NCI-H1105 (cell line): ENCODE data around the gene PABPC4L.
"Not testable (repeated sequence)": the region's sequence is repeated elsewhere in the genome, so short reads cannot be mapped to it uniquely, and the experiment has no call there.

Experiments
- DNase-seq: peaks from one replicate; lab custom pipeline; 2025; lab: John Stamatoyannopoulos, UW

PABPC4L gene

DNA sequence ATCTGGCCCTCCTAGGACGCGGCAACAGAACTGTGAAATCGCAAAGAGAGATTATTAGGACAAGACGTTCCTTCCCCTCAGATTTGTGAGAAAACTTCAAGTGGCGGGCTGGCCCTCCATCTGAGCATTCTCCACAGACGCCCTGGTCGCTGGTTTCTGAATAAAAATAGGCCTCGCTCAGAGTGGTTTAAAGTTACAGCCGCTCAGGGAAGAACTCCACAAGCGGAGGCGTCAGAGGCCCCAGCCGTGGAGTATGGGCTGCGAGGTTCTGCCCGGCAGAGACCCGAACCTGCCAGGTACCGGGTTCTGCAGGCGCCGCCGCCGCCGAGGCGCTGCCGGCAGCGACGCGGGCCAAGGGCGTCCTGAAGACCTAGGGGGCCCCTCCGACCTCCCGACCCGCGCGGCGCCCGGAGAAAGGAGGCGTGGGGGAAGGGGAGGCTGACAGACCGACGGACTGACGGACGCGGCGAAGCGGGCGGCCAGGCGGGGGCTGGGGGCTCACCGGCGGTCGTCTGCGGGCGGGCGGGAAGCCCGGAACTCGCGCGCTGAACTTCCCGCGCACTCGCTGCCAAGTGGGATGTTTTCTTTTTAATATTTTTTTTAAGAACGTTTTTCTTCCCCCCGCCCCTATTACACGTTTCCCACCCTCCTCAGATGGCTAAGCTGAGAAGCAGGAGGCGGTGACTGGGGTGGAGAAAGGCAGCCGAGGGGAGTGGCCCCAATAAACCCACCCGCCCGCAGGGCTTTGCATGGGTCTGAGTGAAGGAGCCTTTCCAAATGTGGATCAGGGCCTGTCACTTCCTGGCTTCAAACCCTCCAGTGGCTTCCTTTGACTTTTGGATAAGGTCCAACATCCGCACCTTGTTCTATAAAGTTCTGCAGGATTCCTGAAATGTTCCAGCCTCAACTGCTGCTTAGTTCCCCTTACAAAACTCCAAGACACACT, at the start of gene PABPC4L:
PABPC4L (minus strand) TSS at position 574 of the 946 bp plus-strand sequence. CDS start 770 bp downstream, outside the sequence.
- peak; percentile 79 for DNase-seq

DNA sequence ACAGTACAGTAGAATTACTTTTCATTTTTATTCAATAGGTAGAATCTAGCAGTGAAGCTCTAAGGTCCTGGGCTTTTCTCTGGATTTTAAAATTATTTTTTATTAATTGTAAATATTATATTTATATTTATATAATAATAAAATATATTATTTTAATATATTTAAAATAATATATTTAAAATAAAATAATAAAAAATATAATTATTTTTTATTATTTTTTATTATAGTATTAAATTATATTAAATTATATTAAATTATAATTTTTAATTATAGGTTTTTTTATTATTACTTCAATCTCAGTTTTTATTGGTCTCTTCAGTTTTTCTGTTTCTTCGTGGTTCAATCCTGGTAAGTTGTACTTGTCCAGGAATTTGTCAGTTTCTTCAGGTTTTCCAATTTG, 49.7 kb upstream of the PABPC4L start:
- DNase-seq = no peak

DNA sequence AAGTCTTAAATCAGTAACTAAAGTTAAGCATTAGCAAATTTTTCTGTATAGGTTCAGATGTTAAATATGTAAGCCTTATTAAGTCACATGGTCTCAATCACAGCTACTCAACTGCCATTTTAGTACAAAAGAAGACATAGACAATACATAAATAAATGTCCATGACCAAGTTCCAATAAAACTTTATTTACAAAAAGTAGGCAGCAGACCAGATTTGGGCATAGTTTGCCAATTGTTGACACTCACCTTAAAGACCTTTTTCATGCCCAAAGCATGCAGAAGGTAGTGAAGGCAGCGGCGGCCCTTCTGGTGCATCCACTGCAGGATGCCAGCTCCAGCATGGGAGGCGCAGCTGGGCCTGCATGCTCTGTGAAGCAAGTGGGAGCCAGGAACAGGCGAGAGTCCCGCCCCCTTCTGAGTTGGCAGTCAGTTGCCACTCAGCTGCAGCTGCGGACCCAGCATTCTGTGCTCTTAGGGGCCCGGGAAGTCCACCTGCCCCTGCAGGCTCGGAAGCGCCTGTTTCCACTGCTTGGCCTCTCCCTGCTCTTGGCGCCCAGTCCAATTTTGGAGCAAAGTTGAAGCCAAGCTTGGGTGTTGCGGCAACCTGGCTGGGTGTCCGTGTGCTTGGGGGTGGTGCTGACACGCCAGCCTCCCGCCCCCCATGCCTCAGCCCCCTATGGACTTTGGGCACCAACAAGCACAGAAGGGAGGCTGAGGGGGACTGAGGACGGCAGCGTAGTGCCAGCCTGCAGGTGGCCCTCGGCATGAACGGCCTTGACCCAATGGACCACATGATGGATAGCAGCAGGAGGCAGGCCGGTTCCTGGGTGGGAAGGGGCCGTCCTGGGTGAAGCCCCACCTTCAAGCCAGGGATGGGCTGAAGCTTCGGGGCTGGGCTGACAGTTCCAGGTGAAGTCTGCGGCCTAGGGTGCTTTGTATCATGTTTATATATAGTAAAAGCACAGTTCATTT, 42.4 kb upstream of the PABPC4L start:
- DNase-seq = no peak

DNA sequence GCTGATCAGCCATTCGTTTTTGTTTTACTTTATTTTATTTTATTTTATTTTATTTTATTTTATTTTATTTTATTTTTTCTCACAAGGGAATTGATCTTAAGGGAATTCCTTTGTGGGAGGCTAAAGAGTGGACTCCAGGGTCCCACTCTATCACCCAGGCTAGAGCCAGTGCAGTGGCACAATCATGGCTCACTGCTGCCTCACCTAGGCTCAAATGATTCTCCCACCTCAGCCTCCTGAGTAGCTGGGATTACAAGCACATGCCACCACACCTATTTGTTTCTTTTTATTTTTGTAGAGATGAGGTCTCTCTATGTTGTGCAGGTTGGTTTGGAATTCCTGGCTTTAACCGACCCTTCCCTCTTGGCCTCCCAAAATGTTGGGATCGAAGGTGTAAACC, 17.5 kb upstream of the PABPC4L start:
- no peak for DNase-seq

DNA sequence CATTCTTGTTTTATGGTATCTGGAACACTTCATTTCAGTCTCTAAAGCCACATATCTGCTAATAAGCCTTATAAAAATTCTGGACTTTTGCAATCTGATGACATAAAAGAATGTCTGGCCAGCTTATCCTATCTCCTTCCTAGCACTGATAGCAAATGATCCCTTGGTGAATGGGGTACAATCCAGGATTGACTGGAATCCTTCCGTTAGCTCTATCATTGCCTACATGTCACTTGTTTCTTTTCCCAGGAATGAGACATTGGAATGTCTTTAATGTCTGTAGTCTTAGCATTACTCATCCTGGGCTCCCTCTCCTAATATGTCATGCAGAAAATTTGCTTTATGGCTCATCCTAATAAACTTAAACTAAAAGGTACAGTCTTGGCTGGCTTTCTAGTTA, 14.8 kb upstream of the PABPC4L start:
- DNase-seq = no peak

DNA sequence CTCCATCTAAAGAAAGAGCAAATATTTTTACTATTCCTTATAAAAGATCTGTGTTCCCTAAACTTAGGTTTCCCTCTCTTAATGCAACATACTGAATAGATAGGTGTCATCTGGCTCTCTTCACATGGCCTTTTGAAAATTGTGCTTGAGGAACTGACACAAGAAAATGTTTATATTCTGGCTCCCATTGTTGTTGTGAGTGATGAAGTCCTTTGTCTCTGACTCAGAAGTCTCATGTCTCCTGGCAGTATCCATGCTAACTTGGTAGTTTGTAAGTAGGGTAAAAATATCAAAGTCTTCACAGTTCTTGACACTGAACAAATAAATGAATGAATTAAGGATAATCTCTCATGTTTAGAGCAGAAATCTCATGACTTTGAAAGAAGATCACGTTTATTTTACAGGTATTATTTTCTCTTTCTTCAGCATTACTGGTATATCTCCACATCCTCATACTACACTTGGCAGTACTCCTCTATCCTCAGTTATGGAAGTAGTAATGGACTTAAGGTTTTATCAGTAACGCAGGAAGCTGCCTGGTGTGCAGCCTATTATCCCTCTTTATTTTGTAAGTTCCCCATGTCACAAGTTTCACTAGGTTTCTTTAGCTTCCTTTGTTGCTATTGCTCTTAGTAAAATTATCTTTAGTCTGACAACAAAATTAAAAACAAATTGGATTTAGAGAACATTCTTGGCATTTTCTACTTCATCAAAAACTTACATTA, 14.2 kb upstream of the PABPC4L start:
- no peak for DNase-seq

DNA sequence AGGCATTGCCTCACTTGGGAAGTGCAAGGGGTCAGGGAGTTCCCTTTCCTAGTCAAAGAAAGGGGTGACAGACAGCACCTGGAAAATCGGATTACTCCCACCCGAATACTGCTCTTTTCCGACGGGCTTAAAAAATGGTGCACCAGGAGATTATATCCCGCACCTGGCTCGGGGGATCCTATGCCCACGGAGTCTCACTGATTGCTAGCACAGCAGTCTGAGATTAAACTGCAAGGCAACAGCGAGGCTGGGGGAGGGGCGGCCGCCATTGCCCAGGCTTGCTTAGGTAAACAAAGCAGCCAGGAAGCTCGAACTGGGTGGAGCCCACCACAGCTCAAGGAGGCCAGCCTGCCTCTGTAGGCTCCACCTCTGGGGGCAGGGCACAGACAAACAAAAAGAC, 6.4 kb upstream of the PABPC4L start:
- DNase-seq = not testable (repeated sequence)

DNA sequence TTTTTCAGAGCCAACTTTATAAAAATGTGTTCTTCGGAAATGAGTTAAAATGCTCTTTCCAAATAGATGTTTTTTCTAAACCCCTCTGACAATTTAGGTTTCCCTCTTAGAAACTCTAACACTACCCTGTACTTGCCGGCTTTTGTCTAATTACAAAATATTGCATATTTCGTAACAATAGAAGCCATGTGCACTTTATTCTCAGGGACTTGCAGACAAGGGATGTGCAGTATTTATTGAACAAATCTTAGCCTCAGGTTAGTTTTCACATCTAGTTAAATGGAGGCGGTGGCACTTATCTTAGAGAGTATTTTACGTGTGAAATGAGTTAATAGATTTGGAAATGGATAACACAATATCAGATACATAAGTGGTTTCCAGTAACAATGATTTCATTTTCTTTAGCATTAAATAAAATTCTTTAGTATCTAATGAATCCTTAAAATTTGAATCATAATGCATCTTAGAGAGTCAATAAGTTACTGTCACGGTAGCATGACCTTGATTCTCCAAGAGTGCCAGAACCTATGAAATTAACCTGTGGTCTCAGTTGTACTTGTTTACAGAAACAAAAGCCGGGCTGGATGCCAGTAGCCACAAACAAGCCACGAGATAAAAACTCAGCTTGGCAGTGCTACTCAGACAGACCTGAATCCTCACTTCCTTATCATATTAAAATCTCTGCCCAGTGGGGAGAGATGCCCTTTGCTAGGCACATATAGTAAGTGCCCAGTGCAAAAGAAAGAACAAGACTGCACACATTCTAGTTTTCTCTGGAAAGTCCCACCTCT, 772 bp upstream of the PABPC4L start:
- peak; percentile 51 for DNase-seq

DNA sequence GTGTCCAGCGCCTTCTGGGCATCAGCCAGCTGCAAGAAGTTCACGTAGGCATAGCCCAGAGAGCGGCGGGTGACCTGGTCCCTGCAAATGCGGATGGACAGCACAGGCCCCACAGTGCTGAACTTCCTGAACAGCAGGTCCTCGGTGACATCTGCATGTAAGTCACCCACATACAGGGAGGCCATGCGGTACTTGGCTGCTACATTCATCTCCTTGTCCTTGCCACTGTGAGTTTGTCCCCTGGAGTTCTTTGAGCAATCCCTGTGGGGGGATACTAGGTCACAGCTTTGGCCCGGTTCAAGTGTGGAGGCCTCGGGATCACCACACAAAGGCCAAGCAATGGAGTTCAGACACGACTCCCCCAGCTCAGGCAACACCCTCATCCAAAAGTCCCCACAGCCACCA, 776 bp downstream of the PABPC4L start:
- no peak for DNase-seq

DNA sequence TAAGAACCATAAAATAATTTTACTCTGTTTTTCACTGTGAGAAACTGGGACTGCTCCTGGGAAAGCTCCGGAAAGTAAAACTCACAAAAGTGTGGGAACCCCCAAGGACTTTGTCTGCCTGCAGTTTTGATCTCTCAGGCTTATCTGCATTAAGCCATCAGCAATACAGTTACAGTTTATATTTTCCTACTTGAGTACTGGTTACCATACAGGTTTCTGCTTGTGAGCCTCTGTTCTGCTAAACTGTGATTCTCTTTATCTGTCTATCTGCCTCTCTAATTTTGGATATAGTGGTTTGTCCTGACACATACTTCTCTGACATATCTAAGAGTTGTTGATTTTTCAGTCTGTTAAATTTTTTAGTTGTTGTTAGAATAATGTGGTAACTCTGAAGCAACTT, 11.6 kb downstream of the PABPC4L start:
- DNase-seq = no peak

DNA sequence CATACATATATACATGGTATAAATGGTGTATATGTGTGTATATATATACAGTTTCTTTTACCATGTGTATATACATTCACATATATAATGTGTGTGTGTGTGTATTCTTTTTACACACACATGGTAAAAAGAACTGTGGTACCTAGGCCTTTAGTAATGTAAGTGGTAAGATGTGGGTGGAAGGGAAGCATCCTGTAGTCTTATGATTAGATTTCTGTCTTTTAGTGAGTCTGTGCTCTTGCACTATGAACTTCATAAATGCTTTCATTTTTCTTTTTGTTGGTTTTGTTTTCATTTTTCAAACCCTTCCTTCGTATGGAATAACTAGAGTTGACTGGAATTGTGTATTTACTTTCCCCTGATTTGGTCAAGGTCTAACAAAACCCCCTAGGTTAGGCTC, 12.1 kb downstream of the PABPC4L start:
- no peak for DNase-seq

DNA sequence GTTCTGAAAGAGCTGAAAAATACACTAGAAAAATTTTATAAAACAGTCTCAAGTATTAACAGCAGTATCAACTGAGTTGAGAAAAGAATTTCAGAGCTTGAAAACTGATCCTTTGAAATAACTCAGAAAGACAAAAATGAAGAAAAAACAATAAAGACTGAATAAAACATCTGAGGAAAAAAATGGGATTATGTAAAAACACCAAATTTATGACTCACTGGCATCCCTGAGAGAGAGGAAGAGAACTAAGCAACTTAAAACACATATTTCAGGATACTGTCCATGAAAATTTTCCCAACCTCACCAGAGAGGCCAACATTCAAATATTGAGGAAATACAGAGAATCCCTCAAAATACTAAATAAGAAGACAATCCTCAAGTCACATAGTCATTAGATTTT, 22.9 kb downstream of the PABPC4L start:
- DNase-seq = no peak

DNA sequence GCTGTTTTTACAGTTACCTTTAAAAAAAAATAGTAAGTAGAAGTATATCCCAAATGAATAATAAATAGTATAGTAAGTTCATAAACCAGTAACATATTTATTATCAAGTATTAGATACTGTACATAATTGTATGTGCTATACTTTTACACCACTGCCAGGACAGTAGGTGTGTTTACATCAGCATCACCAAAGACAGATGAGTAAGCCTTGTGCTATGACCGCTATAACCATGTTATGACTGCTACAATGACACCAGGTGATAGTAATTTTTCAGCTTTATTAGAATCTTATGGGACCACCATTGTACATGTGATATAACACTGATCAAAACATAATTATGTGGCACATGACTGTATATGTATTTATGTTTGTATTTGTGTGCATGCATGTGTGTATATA, 27.3 kb downstream of the PABPC4L start:
- DNase-seq = no peak

DNA sequence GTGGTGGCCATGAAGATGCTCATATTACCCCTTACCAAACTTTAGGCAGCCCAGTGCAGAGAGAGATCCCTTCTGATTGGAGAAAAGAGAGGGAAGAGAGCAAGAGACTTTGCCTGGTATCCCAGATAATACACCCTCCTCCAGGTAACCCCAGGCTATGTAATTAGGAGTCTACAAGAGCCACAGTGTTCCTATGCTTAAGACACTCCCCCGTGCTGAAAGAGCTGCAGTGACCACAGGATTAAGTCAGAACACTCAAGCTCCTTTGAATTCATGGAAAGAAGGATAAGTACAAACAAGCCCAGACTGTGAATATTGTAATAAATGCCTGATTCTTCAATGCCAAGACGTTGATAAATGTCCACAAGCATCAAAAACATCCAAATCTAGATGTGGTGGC, 41.4 kb downstream of the PABPC4L start:
- no peak for DNase-seq

DNA sequence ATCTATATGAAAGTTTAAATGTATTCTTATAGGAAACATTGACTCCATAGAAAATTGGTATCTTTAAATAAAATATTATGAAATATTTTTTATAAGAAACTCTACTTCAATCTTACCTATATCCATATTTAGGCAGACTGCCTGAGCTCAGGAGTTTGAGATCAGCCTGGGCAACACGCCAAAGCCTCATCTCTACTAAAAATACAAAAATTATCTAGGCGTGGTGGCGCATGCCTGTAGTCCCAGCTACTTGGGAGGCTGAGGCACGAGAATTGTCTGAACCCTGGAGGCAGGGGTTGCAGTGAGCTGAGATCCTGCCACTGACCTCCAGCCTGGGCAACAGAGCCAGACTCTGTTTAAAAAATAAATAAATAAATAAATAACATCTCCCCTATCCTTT, 47.5 kb downstream of the PABPC4L start:
- DNase-seq = no peak

DNA sequence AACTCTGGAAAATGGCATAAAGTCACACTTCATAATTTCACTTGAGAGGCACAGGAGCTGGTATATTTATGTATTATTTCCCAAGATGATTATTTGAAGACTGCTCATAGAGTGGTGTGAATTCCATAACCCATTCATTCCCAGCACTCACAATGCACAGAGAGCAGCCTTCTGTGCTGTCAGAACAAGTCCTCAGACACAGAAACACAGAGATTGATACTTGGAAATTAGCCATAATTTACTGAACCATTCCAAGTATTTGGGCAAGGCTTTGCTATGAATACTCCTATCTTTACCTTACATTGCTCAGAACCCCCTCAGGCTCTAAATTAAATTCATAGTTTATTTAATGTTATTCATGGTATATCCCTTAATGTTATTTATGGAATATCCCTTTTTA, 53.6 kb downstream of the PABPC4L start:
- no peak for DNase-seq
